ENCODE measurements around the gene FER.
"Not testable (repeated sequence)": the region's sequence is repeated elsewhere in the genome, so short reads cannot be mapped to it uniquely, and the experiment has no call there.

FER gene

DNA sequence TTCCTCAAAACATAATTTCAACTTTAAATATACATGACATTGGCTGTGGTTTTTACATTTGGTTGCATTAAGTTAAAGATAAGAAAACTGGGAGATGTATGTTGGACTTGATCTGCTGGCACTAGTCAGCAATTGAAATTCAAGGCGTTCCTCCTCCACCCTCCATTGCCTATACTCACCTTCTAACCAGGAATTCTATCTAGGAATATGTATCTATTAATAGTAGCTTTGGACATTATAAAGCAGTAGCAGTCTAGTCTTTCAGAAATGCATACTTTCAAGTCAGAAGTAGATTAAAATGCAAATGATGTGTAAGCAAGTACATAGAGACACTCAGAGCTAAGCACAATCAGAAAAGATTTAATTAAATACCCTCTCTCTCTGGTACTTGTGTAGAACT lies 24.9 kb downstream of the FER start:
- Histone ChIP-seq H3K9me3 (ENCODE audit: insufficient read depth, low read length, severe bottlenecking) (no peaks in the 10 kb centered on the region), H3K9ac (ENCODE audit: low read depth, low read length) (no peak overlapping the region), H3K79me2 (ENCODE audit: insufficient read depth, low read length) (peaks cover 3% of the 10 kb centered on the region; the same call in 1 of the 2 replicates), H3K4me3 (ENCODE audit: low read depth in 1 of 2, low read length in 2 of 2) (no peak overlapping the region), H3K27me3 (ENCODE audit: insufficient read depth, low read length, poor library complexity) (no peaks in the 10 kb centered on the region), H3K4me2 (ENCODE audit: insufficient read depth, low read length) (no peak overlapping the region), H4K20me1 (ENCODE audit: insufficient read depth, low read length) (no peaks in the 10 kb centered on the region), H2AFZ (ENCODE audit: low read depth, low read length) (no peak overlapping the region), H3K36me3 (ENCODE audit: insufficient read depth, low read length) (no peaks in the 10 kb centered on the region), H3K27ac (ENCODE audit: low read length) (no peak overlapping the region), H3K4me1 (ENCODE audit: insufficient read depth, low read length) (no peaks in the 10 kb centered on the region; the same call in 1 of the 2 replicates)
- DNase-seq (no peak), ATAC-seq (ENCODE audit: insufficient read depth, low read depth) (no peak)
- TF ChIP-seq EZH2 (IDR thresholded peaks at IDR 0.05; ENCODE audit: borderline replicate concordance, low read depth, low read length, severe bottlenecking), result no peak
- TF ChIP-seq, protein P1, sequence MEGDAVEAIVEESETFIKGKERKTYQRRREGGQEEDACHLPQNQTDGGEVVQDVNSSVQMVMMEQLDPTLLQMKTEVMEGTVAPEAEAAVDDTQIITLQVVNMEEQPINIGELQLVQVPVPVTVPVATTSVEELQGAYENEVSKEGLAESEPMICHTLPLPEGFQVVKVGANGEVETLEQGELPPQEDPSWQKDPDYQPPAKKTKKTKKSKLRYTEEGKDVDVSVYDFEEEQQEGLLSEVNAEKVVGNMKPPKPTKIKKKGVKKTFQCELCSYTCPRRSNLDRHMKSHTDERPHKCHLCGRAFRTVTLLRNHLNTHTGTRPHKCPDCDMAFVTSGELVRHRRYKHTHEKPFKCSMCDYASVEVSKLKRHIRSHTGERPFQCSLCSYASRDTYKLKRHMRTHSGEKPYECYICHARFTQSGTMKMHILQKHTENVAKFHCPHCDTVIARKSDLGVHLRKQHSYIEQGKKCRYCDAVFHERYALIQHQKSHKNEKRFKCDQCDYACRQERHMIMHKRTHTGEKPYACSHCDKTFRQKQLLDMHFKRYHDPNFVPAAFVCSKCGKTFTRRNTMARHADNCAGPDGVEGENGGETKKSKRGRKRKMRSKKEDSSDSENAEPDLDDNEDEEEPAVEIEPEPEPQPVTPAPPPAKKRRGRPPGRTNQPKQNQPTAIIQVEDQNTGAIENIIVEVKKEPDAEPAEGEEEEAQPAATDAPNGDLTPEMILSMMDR (IDR thresholded peaks at IDR 0.05; ENCODE audit: borderline replicate concordance, extremely low read depth, low read length, poor library complexity, severe bottlenecking), result no peak

DNA sequence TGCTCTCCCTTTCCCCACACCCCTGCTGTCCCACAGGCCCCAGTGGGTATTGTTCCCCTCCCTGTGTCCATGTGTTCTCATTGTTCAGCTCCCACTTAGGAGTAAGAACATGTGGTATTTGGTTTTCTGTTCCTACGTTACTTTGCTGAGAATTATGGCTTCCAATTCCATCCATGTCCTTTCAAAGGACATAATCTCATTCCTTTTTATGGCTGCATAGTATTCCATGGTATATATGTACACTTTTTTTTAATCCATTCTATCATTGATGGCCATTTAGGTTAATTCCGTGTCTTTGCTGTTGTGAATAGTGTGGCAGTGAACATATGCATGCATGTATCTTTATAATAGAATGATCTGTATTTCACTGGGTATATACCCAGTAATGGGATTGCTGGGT lies 25.6 kb downstream of the FER start:
- H3K36me3 ChIP-seq (ENCODE audit: insufficient read depth, low read length), result no peaks in the 10 kb centered on the region
- DNase-seq (no peak), ATAC-seq (ENCODE audit: insufficient read depth, low read depth) (no peak)
- no peak overlapping the region for H3K27ac ChIP-seq (ENCODE audit: low read length)
- H3K4me2 ChIP-seq (ENCODE audit: insufficient read depth, low read length), result no peak overlapping the region
- H3K9me3 ChIP-seq (ENCODE audit: insufficient read depth, low read length, severe bottlenecking), result no peaks in the 10 kb centered on the region
- TF ChIP-seq, protein P1 (IDR thresholded peaks at IDR 0.05; ENCODE audit: borderline replicate concordance, extremely low read depth, low read length, poor library complexity, severe bottlenecking), result no peak
- TF ChIP-seq EZH2 (IDR thresholded peaks at IDR 0.05; ENCODE audit: borderline replicate concordance, low read depth, low read length, severe bottlenecking), result no peak
- peaks cover 3% of the 10 kb centered on the region; the same call in 1 of the 2 replicates for H3K79me2 ChIP-seq (ENCODE audit: insufficient read depth, low read length)
- no peak overlapping the region for H3K9ac ChIP-seq (ENCODE audit: low read depth, low read length)
- H2AFZ ChIP-seq (ENCODE audit: low read depth, low read length), result no peak overlapping the region
- no peaks in the 10 kb centered on the region; the same call in 1 of the 2 replicates for H3K4me1 ChIP-seq (ENCODE audit: insufficient read depth, low read length)
- H3K4me3 ChIP-seq (ENCODE audit: low read depth in 1 of 2, low read length in 2 of 2), result no peak overlapping the region
- H4K20me1 ChIP-seq (ENCODE audit: insufficient read depth, low read length), result no peaks in the 10 kb centered on the region
- H3K27me3 ChIP-seq (ENCODE audit: insufficient read depth, low read length, poor library complexity), result no peaks in the 10 kb centered on the region

DNA sequence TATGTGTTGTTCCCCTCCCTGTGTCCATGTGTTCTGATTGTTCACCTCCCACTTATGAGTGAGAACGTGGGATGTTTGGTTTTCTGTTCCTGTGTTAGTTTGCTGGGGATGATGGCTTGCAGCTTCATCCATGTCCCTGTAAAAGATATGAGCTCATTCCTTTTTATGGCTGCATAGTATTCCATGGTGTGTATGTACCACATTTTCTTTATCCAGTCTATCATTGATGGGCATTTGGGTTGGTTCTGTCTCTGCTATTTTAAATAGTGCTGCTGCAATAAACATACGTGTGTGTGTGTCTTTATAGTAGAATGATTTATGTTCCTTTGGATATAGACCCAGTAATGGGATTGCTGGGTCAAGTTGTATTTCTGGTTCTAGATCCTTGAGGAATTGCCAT lies 26.4 kb downstream of the FER start:
- not testable (repeated sequence) for ATAC-seq (ENCODE audit: insufficient read depth, low read depth); H3K9ac ChIP-seq (ENCODE audit: low read depth, low read length); H3K27me3 ChIP-seq (ENCODE audit: insufficient read depth, low read length, poor library complexity); H3K4me3 ChIP-seq (ENCODE audit: low read depth in 1 of 2, low read length in 2 of 2); H3K79me2 ChIP-seq (ENCODE audit: insufficient read depth, low read length); H3K36me3 ChIP-seq (ENCODE audit: insufficient read depth, low read length); H3K27ac ChIP-seq (ENCODE audit: low read length); H3K9me3 ChIP-seq (ENCODE audit: insufficient read depth, low read length, severe bottlenecking); H3K4me1 ChIP-seq (ENCODE audit: insufficient read depth, low read length); H2AFZ ChIP-seq (ENCODE audit: low read depth, low read length); DNase-seq; H4K20me1 ChIP-seq (ENCODE audit: insufficient read depth, low read length); H3K4me2 ChIP-seq (ENCODE audit: insufficient read depth, low read length)

DNA sequence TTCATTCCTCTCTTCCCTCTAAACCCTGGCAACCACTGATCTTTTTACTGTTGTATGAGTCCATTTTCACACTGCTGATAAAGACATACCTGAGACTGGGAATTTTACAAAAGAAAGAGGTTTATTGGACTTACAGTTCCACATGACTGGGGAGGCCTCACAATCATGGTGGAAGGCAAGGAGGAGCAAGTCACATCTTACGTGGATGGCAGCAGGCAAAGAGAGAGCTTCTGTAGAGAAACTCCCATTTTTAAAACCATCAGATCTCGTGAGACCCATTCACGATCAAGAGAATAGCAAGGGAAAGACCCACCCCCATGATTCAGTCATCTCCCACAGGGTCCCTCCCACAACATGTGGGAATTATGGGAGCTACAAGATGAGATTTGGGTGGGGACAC lies 29.9 kb downstream of the FER start:
- H3K79me2 ChIP-seq (ENCODE audit: insufficient read depth, low read length); DNase-seq; H3K4me2 ChIP-seq (ENCODE audit: insufficient read depth, low read length); H3K9me3 ChIP-seq (ENCODE audit: insufficient read depth, low read length, severe bottlenecking); H4K20me1 ChIP-seq (ENCODE audit: insufficient read depth, low read length); ATAC-seq (ENCODE audit: insufficient read depth, low read depth); H3K27me3 ChIP-seq (ENCODE audit: insufficient read depth, low read length, poor library complexity); H3K4me1 ChIP-seq (ENCODE audit: insufficient read depth, low read length); H3K27ac ChIP-seq (ENCODE audit: low read length); H3K9ac ChIP-seq (ENCODE audit: low read depth, low read length); H2AFZ ChIP-seq (ENCODE audit: low read depth, low read length); H3K36me3 ChIP-seq (ENCODE audit: insufficient read depth, low read length); H3K4me3 ChIP-seq (ENCODE audit: low read depth in 1 of 2, low read length in 2 of 2): not testable (repeated sequence)

DNA sequence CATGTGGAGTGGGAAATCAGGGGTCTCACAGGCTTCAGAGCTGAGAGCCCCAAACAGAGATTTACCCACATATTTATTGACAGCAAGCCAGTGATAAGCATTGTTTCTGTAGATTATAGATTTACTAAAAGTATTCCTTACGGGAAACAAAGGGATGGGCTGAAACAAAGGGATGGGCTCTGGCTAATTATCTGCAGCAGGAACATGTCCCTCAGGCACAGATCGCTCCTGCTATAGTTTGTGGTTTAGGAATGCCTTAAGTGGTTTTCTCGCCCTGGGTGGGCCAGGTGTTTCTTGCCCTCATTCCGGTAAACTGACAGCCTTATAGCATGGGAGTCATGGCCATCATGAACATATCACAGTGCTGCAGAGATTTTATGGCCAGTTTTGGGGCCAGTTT lies 36.9 kb downstream of the FER start:
- H3K27ac ChIP-seq (ENCODE audit: low read length); H4K20me1 ChIP-seq (ENCODE audit: insufficient read depth, low read length); H3K9ac ChIP-seq (ENCODE audit: low read depth, low read length); H3K4me1 ChIP-seq (ENCODE audit: insufficient read depth, low read length); ATAC-seq (ENCODE audit: insufficient read depth, low read depth); H3K79me2 ChIP-seq (ENCODE audit: insufficient read depth, low read length); H2AFZ ChIP-seq (ENCODE audit: low read depth, low read length); DNase-seq; H3K4me3 ChIP-seq (ENCODE audit: low read depth in 1 of 2, low read length in 2 of 2); H3K27me3 ChIP-seq (ENCODE audit: insufficient read depth, low read length, poor library complexity); H3K4me2 ChIP-seq (ENCODE audit: insufficient read depth, low read length): not testable (repeated sequence)
- Histone ChIP-seq H3K9me3 (ENCODE audit: insufficient read depth, low read length, severe bottlenecking) (peaks cover 24% of the 10 kb centered on the region), H3K36me3 (ENCODE audit: insufficient read depth, low read length) (peaks cover 25% of the 10 kb centered on the region)

Measured in DND-41 (cell line).